ENCODE results near the gene SRCAP. TPM values are rescaled to one million over a fixed set of nuclear protein-coding genes. Genes with fewer than 3 reads are reported as not detected.

SRCAP gene
- polyA plus RNA-seq, 1 donor (not counting 4 experiments of a cell fraction or from before 2014, with no cell fraction given): 1.4 TPM

DNA sequence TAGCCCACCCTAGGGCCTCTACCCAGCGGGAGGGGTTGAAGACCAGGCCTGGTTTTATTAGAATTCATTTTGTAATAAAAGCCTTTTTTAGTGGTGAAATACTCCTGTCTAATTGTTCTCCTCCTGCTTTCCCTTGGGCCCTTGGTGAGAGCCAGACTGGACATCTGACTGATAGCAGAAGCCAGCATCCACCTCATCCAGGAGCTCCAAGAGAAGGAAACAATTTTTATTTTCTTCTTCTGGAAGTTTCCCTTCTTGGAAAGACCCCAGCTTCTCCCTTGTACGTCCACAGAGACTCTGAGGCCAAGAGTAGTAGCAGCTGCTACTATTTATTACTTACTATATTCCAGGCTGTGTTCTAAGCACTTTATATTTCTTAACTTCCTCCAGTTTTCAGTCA is 45.2 kb downstream of the SRCAP start:
- dilution Hi-C loops (cut with MboI; ENCODE audit: extremely low pct_ligation_motif_present, low sequenced_read_pairs): no loop called here
- no peaks in the 10 kb centered on the region for H3K27me3 ChIP-seq (ENCODE audit: control insufficient read depth, extremely low read depth, insufficient read depth, low read length)
- H2AFZ ChIP-seq (ENCODE audit: control insufficient read depth, low read length): no peak overlapping the region
- H3K4me2 ChIP-seq (ENCODE audit: control insufficient read depth, extremely low read depth, insufficient read depth, low read depth, low read length): no peak overlapping the region
- H3K9me1 ChIP-seq (ENCODE audit: control insufficient read depth, extremely low read depth, insufficient read depth, low read length): no peaks in the 10 kb centered on the region
- DNase-seq (ENCODE audit: low read depth, low spot score) (no peak), FAIRE-seq (no peak)
- H3K27ac ChIP-seq (ENCODE audit: control insufficient read depth, insufficient read depth, low read length): no peak overlapping the region
- peaks cover 32% of the 10 kb centered on the region for H3K79me2 ChIP-seq (ENCODE audit: control insufficient read depth, insufficient read depth, low read length)
- H3K9ac ChIP-seq (ENCODE audit: control insufficient read depth, extremely low read depth, insufficient read depth, low read length): no peak overlapping the region
- TF ChIP-seq, protein P1, sequence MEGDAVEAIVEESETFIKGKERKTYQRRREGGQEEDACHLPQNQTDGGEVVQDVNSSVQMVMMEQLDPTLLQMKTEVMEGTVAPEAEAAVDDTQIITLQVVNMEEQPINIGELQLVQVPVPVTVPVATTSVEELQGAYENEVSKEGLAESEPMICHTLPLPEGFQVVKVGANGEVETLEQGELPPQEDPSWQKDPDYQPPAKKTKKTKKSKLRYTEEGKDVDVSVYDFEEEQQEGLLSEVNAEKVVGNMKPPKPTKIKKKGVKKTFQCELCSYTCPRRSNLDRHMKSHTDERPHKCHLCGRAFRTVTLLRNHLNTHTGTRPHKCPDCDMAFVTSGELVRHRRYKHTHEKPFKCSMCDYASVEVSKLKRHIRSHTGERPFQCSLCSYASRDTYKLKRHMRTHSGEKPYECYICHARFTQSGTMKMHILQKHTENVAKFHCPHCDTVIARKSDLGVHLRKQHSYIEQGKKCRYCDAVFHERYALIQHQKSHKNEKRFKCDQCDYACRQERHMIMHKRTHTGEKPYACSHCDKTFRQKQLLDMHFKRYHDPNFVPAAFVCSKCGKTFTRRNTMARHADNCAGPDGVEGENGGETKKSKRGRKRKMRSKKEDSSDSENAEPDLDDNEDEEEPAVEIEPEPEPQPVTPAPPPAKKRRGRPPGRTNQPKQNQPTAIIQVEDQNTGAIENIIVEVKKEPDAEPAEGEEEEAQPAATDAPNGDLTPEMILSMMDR (optimal IDR thresholded peaks at IDR 0.05 in 1 of 3, IDR thresholded peaks at IDR 0.05 in 1 of 3, conservative IDR thresholded peaks at IDR 0.05 in 1 of 3; ENCODE audit: extremely low read depth in 1 of 3, insufficient read depth in 2 of 3, low read length in 3 of 3): no peak
- no peak for TF ChIP-seq EZH2 (IDR thresholded peaks at IDR 0.05; ENCODE audit: low read length)
- H3K36me3 ChIP-seq (ENCODE audit: control insufficient read depth in 2 of 2, extremely low read depth in 1 of 2, insufficient read depth in 2 of 2, low read length in 2 of 2): peaks cover 8 to 18% of the 10 kb centered on the region in 2 experiments
- H3K4me1 ChIP-seq (ENCODE audit: control insufficient read depth, extremely low read depth, insufficient read depth, low read length): peaks cover 38% of the 10 kb centered on the region
- no peaks in the 10 kb centered on the region for H3K9me3 ChIP-seq (ENCODE audit: control insufficient read depth, low read depth, low read length)
- H4K20me1 ChIP-seq (ENCODE audit: control insufficient read depth, extremely low read depth, insufficient read depth, low read length): peaks cover 4% of the 10 kb centered on the region
- H3K4me3 ChIP-seq (ENCODE audit: control insufficient read depth in 2 of 3, extremely low read depth in 1 of 3, insufficient read depth in 2 of 3, low read depth in 1 of 3, low read length in 3 of 3): no peak overlapping the region

DNA sequence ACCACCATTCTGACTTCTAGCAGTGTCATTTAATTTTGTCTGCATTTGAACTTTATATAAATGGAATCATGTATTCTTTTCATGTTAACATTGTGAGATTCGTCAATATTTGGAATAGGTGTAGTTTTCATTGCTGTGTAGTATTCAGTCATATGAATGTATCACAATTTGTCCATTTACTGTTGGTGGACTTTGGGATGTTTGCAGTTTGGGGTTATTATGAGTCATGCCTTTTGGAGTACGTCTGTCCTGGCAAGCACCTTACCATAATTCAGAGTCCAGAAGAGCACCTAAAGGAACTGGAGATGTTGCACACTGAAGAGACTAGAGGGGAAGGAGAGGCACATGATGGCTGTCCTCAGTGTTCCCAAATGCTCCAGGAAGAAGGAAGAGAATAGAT is 46.1 kb downstream of the SRCAP start:
- peaks cover 31% of the 10 kb centered on the region for H3K4me1 ChIP-seq (ENCODE audit: control insufficient read depth, extremely low read depth, insufficient read depth, low read length)
- H3K4me3 ChIP-seq (ENCODE audit: control insufficient read depth in 2 of 3, extremely low read depth in 1 of 3, insufficient read depth in 2 of 3, low read depth in 1 of 3, low read length in 3 of 3): no peak overlapping the region
- H3K36me3 ChIP-seq (ENCODE audit: control insufficient read depth in 2 of 2, extremely low read depth in 1 of 2, insufficient read depth in 2 of 2, low read length in 2 of 2): peaks cover 8 to 24% of the 10 kb centered on the region in 2 experiments
- dilution Hi-C loops (cut with MboI; ENCODE audit: extremely low pct_ligation_motif_present, low sequenced_read_pairs): no loop called here
- FAIRE-seq (no peak), DNase-seq (ENCODE audit: low read depth, low spot score) (no peak)
- H3K27ac ChIP-seq (ENCODE audit: control insufficient read depth, insufficient read depth, low read length): no peak overlapping the region
- no peaks in the 10 kb centered on the region for H3K27me3 ChIP-seq (ENCODE audit: control insufficient read depth, extremely low read depth, insufficient read depth, low read length)
- H3K9ac ChIP-seq (ENCODE audit: control insufficient read depth, extremely low read depth, insufficient read depth, low read length): no peak overlapping the region
- H3K9me1 ChIP-seq (ENCODE audit: control insufficient read depth, extremely low read depth, insufficient read depth, low read length): no peaks in the 10 kb centered on the region
- peaks cover 4% of the 10 kb centered on the region for H4K20me1 ChIP-seq (ENCODE audit: control insufficient read depth, extremely low read depth, insufficient read depth, low read length)
- H2AFZ ChIP-seq (ENCODE audit: control insufficient read depth, low read length): no peak overlapping the region
- H3K9me3 ChIP-seq (ENCODE audit: control insufficient read depth, low read depth, low read length): no peaks in the 10 kb centered on the region
- H3K79me2 ChIP-seq (ENCODE audit: control insufficient read depth, insufficient read depth, low read length): peaks cover 38% of the 10 kb centered on the region
- no peak overlapping the region for H3K4me2 ChIP-seq (ENCODE audit: control insufficient read depth, extremely low read depth, insufficient read depth, low read depth, low read length)
- TF ChIP-seq, protein P1 (optimal IDR thresholded peaks at IDR 0.05 in 1 of 3, IDR thresholded peaks at IDR 0.05 in 1 of 3, conservative IDR thresholded peaks at IDR 0.05 in 1 of 3; ENCODE audit: extremely low read depth in 1 of 3, insufficient read depth in 2 of 3, low read length in 3 of 3): no peak
- no peak for TF ChIP-seq EZH2 (IDR thresholded peaks at IDR 0.05; ENCODE audit: low read length)

Measured in keratinocyte (primary cell).